HepG2 (cell line): ENCODE measurements around the gene ANK3. TPM values are rescaled to one million over a fixed set of nuclear protein-coding genes. Genes with fewer than 3 reads are reported as not detected.
A peak's percentile ranks its signal among the peaks of the same experiment; 100 is the strongest.

Source experiments
- ATAC-seq: fragments of 200-7000 bp; cut with Tn5 transposase; 3 replicates; pipeline ENCODE4 v1.9.1; 2020; ENCODE audit warnings: mild to moderate bottlenecking, moderate library complexity
- BruUV-seq: library from RNA; stranded (reverse); fragments of 400-500 nt; replicated peaks from 2 replicates; lab custom pipeline; 2021; lab: Mats Ljungman, UMichigan
- CTCF ChIA-PET: fragments of 300-600 bp; formaldehyde crosslinking; extraction: SDS; loops from one replicate; lab custom pipeline; 2021; ENCODE audit warnings: low total read pairs, inconsistent platforms, low intra/inter-chr PET ratio; lab: Yijun Ruan, JAX
- POLR2A ChIA-PET: fragments of 350-600 bp; sonication (Branson Sonifier 250); formaldehyde crosslinking; loops from one replicate; lab custom pipeline; 2020; ENCODE audit warnings: antibody characterized with exemption, inconsistent platforms; lab: Yijun Ruan, JAX
- DNase-seq: peaks from one replicate; pipeline ENCODE4 v3.0.0-alpha.2; 2015; ENCODE audit warnings: low spot score
- FAIRE-seq: peaks from 3 replicates; lab custom pipeline; 2011; peaks lifted over from hg19 to GRCh38; lab: Jason Lieb, UNC
- H2AFZ ChIP-seq: one replicate; pipeline ENCODE4 v1.6.1; 2011; ENCODE audit warnings: low read length, inconsistent platforms
- H3K27ac ChIP-seq: fragments of 300-600 bp; 3 replicates; pipeline ENCODE4 v1.8.0; 2011; ENCODE audit warnings: mixed run types, mild to moderate bottlenecking, mixed read lengths, low read length, inconsistent platforms; ENCODE audit not compliant: insufficient read depth; ENCODE audit errors: extremely low read length
- H3K27me3 ChIP-seq, 2 experiments: fragments of 200-600 bp in 1 of 2; 2 replicates in 1 of 2; 3 replicates in 1 of 2; pipeline versions ENCODE4 v1.6.0 to v1.8.0; 2011; ENCODE audit warnings: low read length in 2 of 2, mild to moderate bottlenecking in 2 of 2, moderate library complexity in 2 of 2, inconsistent platforms in 1 of 2; ENCODE audit not compliant: insufficient read depth in 2 of 2, control insufficient read depth in 1 of 2
- H3K36me3 ChIP-seq, 2 experiments: fragments of 200-600 bp in 1 of 2; replicated peaks in 1 of 2; 2 replicates in 1 of 2; 3 replicates in 1 of 2; pipeline versions ENCODE4 v1.5.1 to v1.8.0; 2011; ENCODE audit warnings: low read length in 2 of 2, inconsistent platforms in 1 of 2; ENCODE audit not compliant: insufficient read depth in 2 of 2, control insufficient read depth in 1 of 2
- H3K4me1 ChIP-seq: 2 replicates; pipeline ENCODE4 v1.5.1; 2012; ENCODE audit warnings: low read length, inconsistent platforms; ENCODE audit not compliant: insufficient read depth
- H3K4me2 ChIP-seq: 2 replicates; pipeline ENCODE4 v1.6.0; 2011; ENCODE audit warnings: low read depth, low read length, inconsistent platforms
- H3K4me3 ChIP-seq, 3 experiments: fragments of 200-600 bp in 1 of 3; sonication (generic), shearing (Covaris generic) in 1 of 3; replicated peaks in 1 of 3; 2 replicates each; pipeline ENCODE4 v1.5.1; 2011 to 2016; ENCODE audit warnings: low read length in 3 of 3, inconsistent platforms in 2 of 3, low read depth in 2 of 3, mild to moderate bottlenecking in 2 of 3, control low read depth in 1 of 3, mixed read lengths in 1 of 3; ENCODE audit not compliant: insufficient read depth in 1 of 3
- H3K79me2 ChIP-seq: one replicate; pipeline ENCODE4 v1.6.1; 2011; ENCODE audit warnings: low read length, inconsistent platforms; ENCODE audit not compliant: insufficient read depth
- H3K9ac ChIP-seq: 2 replicates; pipeline ENCODE4 v1.6.0; 2011; ENCODE audit warnings: mild to moderate bottlenecking, low read depth, low read length, inconsistent platforms; ENCODE audit not compliant: insufficient read depth
- H3K9me3 ChIP-seq: 2 replicates; pipeline ENCODE4 v1.5.1; 2012; ENCODE audit warnings: mild to moderate bottlenecking, low read length
- H4K20me1 ChIP-seq: 2 replicates; pipeline ENCODE4 v1.6.0; 2011; ENCODE audit warnings: inconsistent platforms, mild to moderate bottlenecking, low read length, moderate library complexity; ENCODE audit not compliant: insufficient read depth
- RFX1 ChIP-seq: fragments of 450-650 bp; IDR thresholded peaks from 2 replicates; pipeline ENCODE4 v1.6.1; 2017
- RFX3 ChIP-seq: IDR thresholded peaks from 2 replicates; pipeline ENCODE4 v1.6.1; 2016; ENCODE audit warnings: missing biosample characterization, missing genetic modification reagents
- ZNF136 ChIP-seq: sonication (generic); formaldehyde crosslinking; IDR thresholded peaks from 2 replicates; pipeline ENCODE4 v1.8.1; 2022; ENCODE audit warnings: low read depth, mild to moderate bottlenecking, moderate library complexity, missing genetic modification reagents
- ZNF224 ChIP-seq: sonication (generic); formaldehyde crosslinking; IDR thresholded peaks from 2 replicates; pipeline ENCODE4 v1.5.0; 2020; ENCODE audit warnings: mild to moderate bottlenecking, missing genetic modification reagents
- ZNF432 ChIP-seq: sonication (generic); formaldehyde crosslinking; IDR thresholded peaks from 2 replicates; pipeline ENCODE4 v1.5.0; 2020; ENCODE audit warnings: missing genetic modification reagents, mild to moderate bottlenecking, borderline replicate concordance
- WGBS: methylation state at CpG from one replicate; pipeline ENCODE4 v1.1.6; 2017; ENCODE audit warnings: low lambda C conversion rate; 5-methylcytosine and 5-hydroxymethylcytosine counted together
- in situ Hi-C: cut with HindIII; loops from 2 replicates; pipeline ENCODE4 v1.10.0; 2017; ENCODE audit warnings: low pct_unique_long_range_greater_than_20kb; ENCODE audit not compliant: extremely low pct_ligation_motif_present
- intact Hi-C: fragments of 100-400 bp; cut with micrococcal nuclease; formaldehyde crosslinking; loops from one replicate; pipeline ENCODE4 v1.10.0; 2022; ENCODE audit not compliant: unreplicated experiment
- polyA plus RNA-seq, 8 experiments: library from polyadenylated mRNA; depleted of rRNA in 3 of 8; stranded (reverse) in 7 of 8; unstranded in 1 of 8; fragments of >200 nt; fragmentation: Illumina TruSeq in 4 of 8; extraction: Trizol in 4 of 8; gene quantifications; 2 replicates each; pipeline versions ENCODE4 v1.2.1 to v1.2.3, GENCODE V29; 2011 to 2016; ENCODE audit warnings: low read depth in 4 of 8, missing spikeins in 1 of 8, mixed read lengths in 1 of 8; ENCODE audit not compliant: insufficient read depth in 1 of 8
- total RNA-seq, 5 experiments: library from RNA; depleted of rRNA; stranded (reverse); fragments of >200 nt; fragmentation: Illumina TruSeq; extraction: Trizol; gene quantifications; 2 replicates each; pipeline ENCODE4 v1.2.3, GENCODE V29; 2016; ENCODE audit warnings: low read depth in 1 of 5

Gene ANK3
- total and polyA plus RNA-seq, 2 of the 13 experiments (the other 11 are each of a cell fraction or from before 2014, with no cell fraction given): not detected

- Histone ChIP-seq H4K20me1 (no peaks in the 10 kb centered on the region), H3K4me2 (no peak overlapping the region), H3K36me3 (no peaks in the 10 kb centered on the region), H3K4me1 (no peaks in the 10 kb centered on the region), H3K9ac (no peak overlapping the region), H3K79me2 (no peaks in the 10 kb centered on the region), H3K9me3 (no peaks in the 10 kb centered on the region), H3K27me3 (no peaks in the 10 kb centered on the region), H2AFZ (no peak overlapping the region), H3K27ac (no peak overlapping the region), H3K4me3 (no peak overlapping the region)
- DNase-seq (no peak), FAIRE-seq (no peak), ATAC-seq (no peak)
- BruUV-seq: no TSS peak
- CTCF ChIA-PET: no interaction called here
- intact Hi-C loops (no loop called here), in situ Hi-C loops (no loop called here)
- no peak for TF ChIP-seq ZNF432
- POLR2A ChIA-PET: no interaction called here
These were observed 393.8 kb downstream of the ANK3 start for GRCh38 chr10:59995862-59996261.

- Histone ChIP-seq H3K27ac (no peak overlapping the region), H3K9ac (no peak overlapping the region), H3K9me3 (no peaks in the 10 kb centered on the region), H3K79me2 (no peaks in the 10 kb centered on the region), H3K27me3 (no peaks in the 10 kb centered on the region), H3K36me3 (no peaks in the 10 kb centered on the region)
- in situ Hi-C loops: no loop called here
- POLR2A ChIA-PET: no interaction called here
- CTCF ChIA-PET: no interaction called here
- no peak for ATAC-seq
- BruUV-seq: no TSS peak
- DNase-seq: no peak
- FAIRE-seq: no peak
- WGBS: 0% methylated on average over 1 of the region's 1 CpG
- no peak for TF ChIP-seq ZNF136 (CRISPR knock-in tag)
- TF ChIP-seq, all 625 proteins: peak for 0
- intact Hi-C loops: no loop called here
- no peaks in the 10 kb centered on the region for H4K20me1 ChIP-seq
- no peak overlapping the region for H3K4me2 ChIP-seq
- H2AFZ ChIP-seq: no peak overlapping the region
- H3K4me1 ChIP-seq: no peaks in the 10 kb centered on the region
- H3K4me3 ChIP-seq: no peak overlapping the region
These were observed 395.7 kb downstream of the ANK3 start for GRCh38 chr10:59993931-59994330.

- BruUV-seq: no TSS peak
- TF ChIP-seq RFX3 (CRISPR knock-in tag) (0 out of 2 replicates have a peak, but pooled peaks have one; percentile 21), ZNF224 (CRISPR knock-in tag) (no peak), RFX1 (peak; percentile 11; the same call in 1 of the 2 replicates)
- Histone ChIP-seq H2AFZ (no peak overlapping the region), H4K20me1 (no peaks in the 10 kb centered on the region), H3K36me3 (no peaks in the 10 kb centered on the region), H3K27me3 (no peaks in the 10 kb centered on the region), H3K9me3 (no peaks in the 10 kb centered on the region), H3K79me2 (no peaks in the 10 kb centered on the region), H3K4me3 (no peak overlapping the region), H3K27ac (no peak overlapping the region), H3K4me2 (no peak overlapping the region), H3K4me1 (no peaks in the 10 kb centered on the region), H3K9ac (no peak overlapping the region)
- in situ Hi-C loops: no loop called here
- WGBS: 16% methylated on average over 3 of the region's 3 CpGs
- FAIRE-seq (no peak), DNase-seq (no peak), ATAC-seq (no peak)
- intact Hi-C loops: no loop called here
- ChIA-PET CTCF (no interaction called here), POLR2A (no interaction called here)
These were observed 398.0 kb downstream of the ANK3 start for GRCh38 chr10:59991661-59992060.
